OCI-LY1 (cell line): Measurements from ENCODE around the gene ZNF710.

Experiments
- H2AFZ ChIP-seq: fragments of 200-600 bp; sonication (generic), shearing (Covaris generic); 2 replicates; pipeline ENCODE4 v1.6.0; 2014; ENCODE audit warnings: antibody characterized with exemption, mild to moderate bottlenecking, low read length
- H3F3A ChIP-seq: fragments of 200-600 bp; sonication (generic), shearing (Covaris generic); 2 replicates; pipeline ENCODE4 v1.6.0; 2014; ENCODE audit warnings: mild to moderate bottlenecking, antibody characterized with exemption, low read length, moderate library complexity; ENCODE audit not compliant: insufficient read depth
- H3K27ac ChIP-seq: fragments of 200-600 bp; sonication (generic); 2 replicates; pipeline ENCODE4 v1.5.1; 2014; ENCODE audit warnings: low read length, mixed run types, mild to moderate bottlenecking, low read depth; ENCODE audit not compliant: poor library complexity, severe bottlenecking
- H3K27me3 ChIP-seq: fragments of 200-600 bp; sonication (generic); 2 replicates; pipeline ENCODE4 v1.6.0; 2014; ENCODE audit warnings: antibody characterized with exemption, mild to moderate bottlenecking, low read length, moderate library complexity; ENCODE audit not compliant: insufficient read depth
- H3K36me3 ChIP-seq: fragments of 200-600 bp; sonication (generic); 2 replicates; pipeline ENCODE4 v1.6.1; 2014; ENCODE audit warnings: mild to moderate bottlenecking, antibody characterized with exemption, low read length, moderate library complexity, mixed read lengths; ENCODE audit not compliant: insufficient read depth
- H3K4me1 ChIP-seq: fragments of 200-600 bp; sonication (generic); 2 replicates; pipeline ENCODE4 v1.5.1; 2014; ENCODE audit warnings: mild to moderate bottlenecking, low read length, moderate library complexity; ENCODE audit not compliant: insufficient read depth, severe bottlenecking
- H3K4me2 ChIP-seq: fragments of 200-600 bp; sonication (generic), shearing (Covaris generic); 2 replicates; pipeline ENCODE4 v1.6.1; 2014; ENCODE audit warnings: low read length
- H3K4me3 ChIP-seq: fragments of 200-600 bp; sonication (generic); 2 replicates; pipeline ENCODE4 v1.5.1; 2014; ENCODE audit warnings: low read length, low read depth, mild to moderate bottlenecking, mixed read lengths; ENCODE audit not compliant: poor library complexity, severe bottlenecking
- H3K79me2 ChIP-seq: fragments of 200-600 bp; shearing (Covaris generic); 2 replicates; pipeline ENCODE4 v1.6.1; 2016; ENCODE audit warnings: mixed run types, low read length, mixed read lengths; ENCODE audit not compliant: insufficient read depth
- H3K9ac ChIP-seq: fragments of 200-600 bp; sonication (generic), shearing (Covaris generic); 2 replicates; pipeline ENCODE4 v1.6.1; 2014; ENCODE audit warnings: mild to moderate bottlenecking, low read length, mixed read lengths
- H3K9me2 ChIP-seq: fragments of 200-600 bp; sonication (generic), shearing (Covaris generic); 2 replicates; pipeline ENCODE4 v1.6.1; 2014; ENCODE audit warnings: low read depth, mild to moderate bottlenecking, low read length, mixed read lengths
- H3K9me3 ChIP-seq: fragments of 200-600 bp; shearing (Covaris generic); 2 replicates; pipeline ENCODE4 v1.6.1; 2014; ENCODE audit warnings: low read length, mixed read lengths
- H4K20me1 ChIP-seq: fragments of 200-600 bp; sonication (generic), shearing (Covaris generic); 2 replicates; pipeline ENCODE4 v1.6.0; 2016; ENCODE audit warnings: mild to moderate bottlenecking, low read length; ENCODE audit not compliant: insufficient read depth
- EZH2 ChIP-seq: fragments of 200-600 bp; sonication (generic), shearing (Covaris generic); IDR thresholded peaks from 2 replicates; pipeline ENCODE4 v1.8.0; 2017; ENCODE audit warnings: borderline replicate concordance, mixed run types, mild to moderate bottlenecking, antibody characterized with exemption, low read length, moderate library complexity, mixed read lengths
- TF ChIP-seq, protein P1 (sequence below): fragments of 200-600 bp; sonication (generic), shearing (Covaris generic); IDR thresholded peaks from 2 replicates; pipeline ENCODE4 v1.5.1; 2017; ENCODE audit warnings: mild to moderate bottlenecking, antibody characterized with exemption, low read length, moderate library complexity, mixed read lengths

The ZNF710 gene

DNA sequence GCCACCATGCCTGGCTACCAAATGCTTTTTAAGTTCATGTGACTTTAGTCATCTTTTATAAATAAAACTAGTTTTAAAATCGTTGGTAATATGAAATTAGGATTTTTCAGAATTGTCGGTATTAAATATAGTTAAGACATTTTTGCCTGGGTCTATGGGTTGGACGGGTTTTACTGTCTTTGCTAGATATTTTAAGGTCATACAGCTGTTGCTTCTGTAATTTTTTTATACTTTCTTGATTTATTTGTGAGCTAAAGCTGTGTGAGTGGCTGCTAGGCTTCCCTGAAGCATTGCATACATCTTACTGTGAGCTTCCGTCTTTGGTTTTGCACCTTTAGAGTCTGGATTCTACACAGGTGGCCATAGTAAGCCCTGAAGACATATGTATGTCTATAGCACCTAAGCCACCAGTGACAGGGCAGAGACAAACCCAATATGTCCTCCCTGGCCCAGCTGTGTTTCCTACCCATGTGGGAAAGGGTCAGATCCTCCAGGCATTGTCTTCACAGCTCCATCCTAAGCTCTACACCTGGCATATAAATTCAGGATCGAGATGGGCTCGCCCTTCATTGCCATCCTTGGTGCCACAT lies 16.6 kb upstream of the ZNF710 start:
- Histone ChIP-seq H3K9me2 (no peaks in the 10 kb centered on the region), H3K9me3 (peaks cover 4% of the 10 kb centered on the region; the same call in 1 of the 2 replicates), H3K4me1 (no peaks in the 10 kb centered on the region), H3F3A (no peaks in the 10 kb centered on the region), H2AFZ (no peak overlapping the region), H3K79me2 (no peaks in the 10 kb centered on the region), H3K4me2 (no peak overlapping the region), H4K20me1 (no peaks in the 10 kb centered on the region), H3K27ac (no peak overlapping the region), H3K36me3 (no peaks in the 10 kb centered on the region; the same call in 1 of the 2 replicates), H3K9ac (no peak overlapping the region), H3K4me3 (no peak overlapping the region), H3K27me3 (peaks cover 11% of the 10 kb centered on the region; the same call in 1 of the 2 replicates)
- TF ChIP-seq, protein P1, sequence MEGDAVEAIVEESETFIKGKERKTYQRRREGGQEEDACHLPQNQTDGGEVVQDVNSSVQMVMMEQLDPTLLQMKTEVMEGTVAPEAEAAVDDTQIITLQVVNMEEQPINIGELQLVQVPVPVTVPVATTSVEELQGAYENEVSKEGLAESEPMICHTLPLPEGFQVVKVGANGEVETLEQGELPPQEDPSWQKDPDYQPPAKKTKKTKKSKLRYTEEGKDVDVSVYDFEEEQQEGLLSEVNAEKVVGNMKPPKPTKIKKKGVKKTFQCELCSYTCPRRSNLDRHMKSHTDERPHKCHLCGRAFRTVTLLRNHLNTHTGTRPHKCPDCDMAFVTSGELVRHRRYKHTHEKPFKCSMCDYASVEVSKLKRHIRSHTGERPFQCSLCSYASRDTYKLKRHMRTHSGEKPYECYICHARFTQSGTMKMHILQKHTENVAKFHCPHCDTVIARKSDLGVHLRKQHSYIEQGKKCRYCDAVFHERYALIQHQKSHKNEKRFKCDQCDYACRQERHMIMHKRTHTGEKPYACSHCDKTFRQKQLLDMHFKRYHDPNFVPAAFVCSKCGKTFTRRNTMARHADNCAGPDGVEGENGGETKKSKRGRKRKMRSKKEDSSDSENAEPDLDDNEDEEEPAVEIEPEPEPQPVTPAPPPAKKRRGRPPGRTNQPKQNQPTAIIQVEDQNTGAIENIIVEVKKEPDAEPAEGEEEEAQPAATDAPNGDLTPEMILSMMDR = no peak
- no peak for TF ChIP-seq EZH2

DNA sequence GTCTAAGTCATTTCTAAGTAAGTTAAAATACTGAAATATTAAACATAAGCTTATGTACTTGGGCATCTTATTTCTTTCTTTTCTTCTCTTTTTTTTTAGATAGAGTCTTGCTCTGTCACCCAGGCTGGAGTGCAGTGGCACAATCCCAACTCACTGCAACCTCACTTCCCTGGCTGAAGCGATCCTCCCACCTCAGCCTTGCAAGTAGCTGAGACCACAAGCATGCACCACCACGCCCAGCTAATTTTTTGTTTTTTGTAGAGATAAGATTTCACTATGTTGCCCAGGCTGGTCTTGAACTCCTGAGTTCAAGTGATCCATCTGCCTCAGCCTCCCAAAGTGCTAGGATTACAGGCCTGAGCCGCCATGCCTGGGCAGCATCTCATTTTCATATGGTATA lies 16.0 kb upstream of the ZNF710 start:
- Histone ChIP-seq H2AFZ (no peak overlapping the region), H3K9me3 (peaks cover 4% of the 10 kb centered on the region; the same call in 1 of the 2 replicates), H3K9ac (no peak overlapping the region), H3K36me3 (no peaks in the 10 kb centered on the region; the same call in 1 of the 2 replicates), H3K4me1 (no peaks in the 10 kb centered on the region), H3K9me2 (no peaks in the 10 kb centered on the region), H3K4me3 (no peak overlapping the region), H4K20me1 (no peaks in the 10 kb centered on the region), H3K4me2 (no peak overlapping the region), H3K27ac (no peak overlapping the region), H3K79me2 (no peaks in the 10 kb centered on the region), H3F3A (no peaks in the 10 kb centered on the region), H3K27me3 (peaks cover 11% of the 10 kb centered on the region; the same call in 1 of the 2 replicates)
- TF ChIP-seq, protein P1 = no peak
- no peak for TF ChIP-seq EZH2

DNA sequence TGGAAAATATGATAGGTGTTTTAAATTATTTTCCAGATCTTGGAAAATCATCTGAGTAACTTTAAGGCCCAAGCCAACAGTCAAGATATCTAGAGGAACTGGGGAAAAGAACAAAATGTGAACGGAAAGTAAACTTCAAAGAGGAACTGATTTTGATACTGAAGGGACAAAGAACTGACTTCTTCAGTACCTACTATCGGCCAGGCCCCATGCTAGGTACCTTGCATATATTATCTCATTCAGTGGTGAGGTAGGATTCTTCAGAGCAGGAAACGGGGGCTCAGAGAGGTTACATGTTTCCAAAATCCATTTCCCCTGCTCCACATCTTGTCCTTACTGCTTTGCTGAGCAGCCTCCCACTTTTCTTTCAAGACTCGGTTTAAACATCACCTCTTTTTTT lies 9.8 kb upstream of the ZNF710 start:
- Histone ChIP-seq H3K79me2 (no peaks in the 10 kb centered on the region), H2AFZ (no peak overlapping the region), H3F3A (no peaks in the 10 kb centered on the region), H3K36me3 (no peaks in the 10 kb centered on the region), H3K9me3 (no peaks in the 10 kb centered on the region), H3K4me1 (no peaks in the 10 kb centered on the region), H4K20me1 (no peaks in the 10 kb centered on the region), H3K4me2 (no peak overlapping the region), H3K9ac (no peak overlapping the region), H3K27me3 (no peaks in the 10 kb centered on the region), H3K4me3 (no peak overlapping the region), H3K27ac (no peak overlapping the region), H3K9me2 (no peaks in the 10 kb centered on the region)
- no peak for TF ChIP-seq EZH2
- TF ChIP-seq, protein P1 = no peak
